GM13976 (cell line): ENCODE results near the gene FAF1.

ENCODE experiments used
- DNase-seq: peaks from one replicate; pipeline ENCODE4 v3.0.0; 2012; ENCODE audit warnings: low spot score
- CTCF ChIP-seq: IDR thresholded peaks from 2 replicates; pipeline ENCODE4 v1.5.1; 2012; ENCODE audit warnings: borderline replicate concordance, mild to moderate bottlenecking; ENCODE audit not compliant: insufficient read depth; ENCODE audit errors: extremely low read depth, missing control alignments, control extremely low read depth
- in situ Hi-C: fragments of 300-500 bp; cut with MboI; formaldehyde crosslinking; loops from one replicate; pipeline ENCODE4 v1.12.0; 2022; ENCODE audit warnings: low sequenced_read_pairs, mixed read lengths, inconsistent platforms; ENCODE audit not compliant: unreplicated experiment

Gene FAF1

GRCh38 chr1:50593515-50593914, 366.6 kb downstream of the FAF1 start:
- DNase-seq: no peak
- in situ Hi-C loops: no loop called here
- TF ChIP-seq CTCF: no peak

GRCh38 chr1:50591598-50591997, 368.5 kb downstream of the FAF1 start:
- TF ChIP-seq CTCF: no peak
- DNase-seq: no peak
- in situ Hi-C loops: no loop called here

- no peak for TF ChIP-seq CTCF
- in situ Hi-C loops: no loop called here
- no peak for DNase-seq
These were observed 377.7 kb downstream of the FAF1 start for GRCh38 chr1:50582346-50582745.

- in situ Hi-C loops: no loop called here
- no peak for DNase-seq
- TF ChIP-seq CTCF: no peak
These were observed 390.0 kb downstream of the FAF1 start for GRCh38 chr1:50570066-50570468.

- no peak for TF ChIP-seq CTCF
- in situ Hi-C loops: no loop called here
- DNase-seq: no peak
These were observed 391.3 kb downstream of the FAF1 start for GRCh38 chr1:50568782-50569181.

GRCh38 chr1:50566405-50566804, 393.7 kb downstream of the FAF1 start:
- in situ Hi-C loops: no loop called here
- no peak for DNase-seq
- TF ChIP-seq CTCF: no peak

- in situ Hi-C loops: no loop called here
- no peak for TF ChIP-seq CTCF
- DNase-seq: no peak
These were observed 395.6 kb downstream of the FAF1 start for GRCh38 chr1:50564417-50564816.
